OCI-LY1 (cell line): ENCODE measurements around the gene COL11A2.
A peak's percentile ranks its signal among the peaks of the same experiment; 100 is the strongest.

Experiments
- H2AFZ ChIP-seq: fragments of 200-600 bp; sonication (generic), shearing (Covaris generic); 2 replicates; pipeline ENCODE4 v1.6.0; 2014; ENCODE audit warnings: antibody characterized with exemption, mild to moderate bottlenecking, low read length
- H3F3A ChIP-seq: fragments of 200-600 bp; sonication (generic), shearing (Covaris generic); 2 replicates; pipeline ENCODE4 v1.6.0; 2014; ENCODE audit warnings: mild to moderate bottlenecking, antibody characterized with exemption, low read length, moderate library complexity; ENCODE audit not compliant: insufficient read depth
- H3K27ac ChIP-seq: fragments of 200-600 bp; sonication (generic); 2 replicates; pipeline ENCODE4 v1.5.1; 2014; ENCODE audit warnings: low read length, mixed run types, mild to moderate bottlenecking, low read depth; ENCODE audit not compliant: poor library complexity, severe bottlenecking
- H3K27me3 ChIP-seq: fragments of 200-600 bp; sonication (generic); 2 replicates; pipeline ENCODE4 v1.6.0; 2014; ENCODE audit warnings: antibody characterized with exemption, mild to moderate bottlenecking, low read length, moderate library complexity; ENCODE audit not compliant: insufficient read depth
- H3K36me3 ChIP-seq: fragments of 200-600 bp; sonication (generic); 2 replicates; pipeline ENCODE4 v1.6.1; 2014; ENCODE audit warnings: mild to moderate bottlenecking, antibody characterized with exemption, low read length, moderate library complexity, mixed read lengths; ENCODE audit not compliant: insufficient read depth
- H3K4me1 ChIP-seq: fragments of 200-600 bp; sonication (generic); 2 replicates; pipeline ENCODE4 v1.5.1; 2014; ENCODE audit warnings: mild to moderate bottlenecking, low read length, moderate library complexity; ENCODE audit not compliant: insufficient read depth, severe bottlenecking
- H3K4me2 ChIP-seq: fragments of 200-600 bp; sonication (generic), shearing (Covaris generic); 2 replicates; pipeline ENCODE4 v1.6.1; 2014; ENCODE audit warnings: low read length
- H3K4me3 ChIP-seq: fragments of 200-600 bp; sonication (generic); 2 replicates; pipeline ENCODE4 v1.5.1; 2014; ENCODE audit warnings: low read length, low read depth, mild to moderate bottlenecking, mixed read lengths; ENCODE audit not compliant: poor library complexity, severe bottlenecking
- H3K79me2 ChIP-seq: fragments of 200-600 bp; shearing (Covaris generic); 2 replicates; pipeline ENCODE4 v1.6.1; 2016; ENCODE audit warnings: mixed run types, low read length, mixed read lengths; ENCODE audit not compliant: insufficient read depth
- H3K9ac ChIP-seq: fragments of 200-600 bp; sonication (generic), shearing (Covaris generic); 2 replicates; pipeline ENCODE4 v1.6.1; 2014; ENCODE audit warnings: mild to moderate bottlenecking, low read length, mixed read lengths
- H3K9me2 ChIP-seq: fragments of 200-600 bp; sonication (generic), shearing (Covaris generic); 2 replicates; pipeline ENCODE4 v1.6.1; 2014; ENCODE audit warnings: low read depth, mild to moderate bottlenecking, low read length, mixed read lengths
- H3K9me3 ChIP-seq: fragments of 200-600 bp; shearing (Covaris generic); 2 replicates; pipeline ENCODE4 v1.6.1; 2014; ENCODE audit warnings: low read length, mixed read lengths
- H4K20me1 ChIP-seq: fragments of 200-600 bp; sonication (generic), shearing (Covaris generic); 2 replicates; pipeline ENCODE4 v1.6.0; 2016; ENCODE audit warnings: mild to moderate bottlenecking, low read length; ENCODE audit not compliant: insufficient read depth
- EZH2 ChIP-seq: fragments of 200-600 bp; sonication (generic), shearing (Covaris generic); IDR thresholded peaks from 2 replicates; pipeline ENCODE4 v1.8.0; 2017; ENCODE audit warnings: borderline replicate concordance, mixed run types, mild to moderate bottlenecking, antibody characterized with exemption, low read length, moderate library complexity, mixed read lengths
- TF ChIP-seq, protein P1 (sequence below): fragments of 200-600 bp; sonication (generic), shearing (Covaris generic); IDR thresholded peaks from 2 replicates; pipeline ENCODE4 v1.5.1; 2017; ENCODE audit warnings: mild to moderate bottlenecking, antibody characterized with exemption, low read length, moderate library complexity, mixed read lengths

Gene COL11A2

DNA sequence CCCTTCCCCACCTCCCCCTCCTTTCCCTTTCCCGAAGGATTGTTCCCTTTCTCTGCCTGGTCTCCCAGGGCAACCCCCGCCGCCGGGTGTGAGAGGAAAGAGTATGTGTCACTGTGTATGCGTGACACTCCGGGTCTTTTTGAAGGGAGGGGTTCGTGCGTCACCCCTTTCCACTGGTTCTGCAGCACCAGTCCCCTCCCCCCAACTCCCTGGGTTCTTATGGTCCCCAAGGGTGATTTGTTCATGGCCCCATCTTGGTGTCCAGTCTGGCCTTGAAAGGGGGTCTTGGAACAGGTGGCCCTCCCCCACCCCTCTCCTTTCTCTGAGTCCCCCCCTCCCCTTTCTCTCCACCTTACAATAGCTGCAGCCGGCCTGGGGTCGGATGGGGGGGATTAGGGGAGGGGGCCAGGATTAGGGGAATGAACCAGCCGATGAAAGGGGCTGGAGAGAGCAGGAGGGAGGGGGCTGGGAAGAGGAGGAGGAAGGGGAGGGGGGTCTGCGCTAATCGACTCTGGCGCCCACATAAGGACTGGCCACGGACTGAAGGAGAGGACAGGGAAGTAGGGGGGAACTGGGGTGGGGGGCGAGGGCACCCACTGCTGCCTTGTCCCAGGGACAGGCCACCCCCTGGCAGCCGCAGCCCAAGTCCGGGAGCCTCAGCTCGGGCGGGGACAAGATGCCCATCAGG is 14.7 kb upstream of the COL11A2 start:
- Histone ChIP-seq H3K4me3 (peak overlapping the region; percentile 87), H3K9me3 (no peaks in the 10 kb centered on the region), H3K79me2 (no peaks in the 10 kb centered on the region), H3K27ac (no peak overlapping the region), H3K9me2 (no peaks in the 10 kb centered on the region), H2AFZ (no peak overlapping the region), H3F3A (0 out of 2 replicates have a peak, but pooled peaks cover 4% of the 10 kb centered on the region), H3K27me3 (no peaks in the 10 kb centered on the region), H3K36me3 (peaks cover 36% of the 10 kb centered on the region), H3K9ac (peak overlapping the region; percentile 95; the same call in 1 of the 2 replicates), H3K4me1 (peaks cover 36% of the 10 kb centered on the region), H4K20me1 (no peaks in the 10 kb centered on the region), H3K4me2 (peak overlapping the region; percentile 82)
- TF ChIP-seq, protein P1, sequence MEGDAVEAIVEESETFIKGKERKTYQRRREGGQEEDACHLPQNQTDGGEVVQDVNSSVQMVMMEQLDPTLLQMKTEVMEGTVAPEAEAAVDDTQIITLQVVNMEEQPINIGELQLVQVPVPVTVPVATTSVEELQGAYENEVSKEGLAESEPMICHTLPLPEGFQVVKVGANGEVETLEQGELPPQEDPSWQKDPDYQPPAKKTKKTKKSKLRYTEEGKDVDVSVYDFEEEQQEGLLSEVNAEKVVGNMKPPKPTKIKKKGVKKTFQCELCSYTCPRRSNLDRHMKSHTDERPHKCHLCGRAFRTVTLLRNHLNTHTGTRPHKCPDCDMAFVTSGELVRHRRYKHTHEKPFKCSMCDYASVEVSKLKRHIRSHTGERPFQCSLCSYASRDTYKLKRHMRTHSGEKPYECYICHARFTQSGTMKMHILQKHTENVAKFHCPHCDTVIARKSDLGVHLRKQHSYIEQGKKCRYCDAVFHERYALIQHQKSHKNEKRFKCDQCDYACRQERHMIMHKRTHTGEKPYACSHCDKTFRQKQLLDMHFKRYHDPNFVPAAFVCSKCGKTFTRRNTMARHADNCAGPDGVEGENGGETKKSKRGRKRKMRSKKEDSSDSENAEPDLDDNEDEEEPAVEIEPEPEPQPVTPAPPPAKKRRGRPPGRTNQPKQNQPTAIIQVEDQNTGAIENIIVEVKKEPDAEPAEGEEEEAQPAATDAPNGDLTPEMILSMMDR, result no peak
- no peak for TF ChIP-seq EZH2

DNA sequence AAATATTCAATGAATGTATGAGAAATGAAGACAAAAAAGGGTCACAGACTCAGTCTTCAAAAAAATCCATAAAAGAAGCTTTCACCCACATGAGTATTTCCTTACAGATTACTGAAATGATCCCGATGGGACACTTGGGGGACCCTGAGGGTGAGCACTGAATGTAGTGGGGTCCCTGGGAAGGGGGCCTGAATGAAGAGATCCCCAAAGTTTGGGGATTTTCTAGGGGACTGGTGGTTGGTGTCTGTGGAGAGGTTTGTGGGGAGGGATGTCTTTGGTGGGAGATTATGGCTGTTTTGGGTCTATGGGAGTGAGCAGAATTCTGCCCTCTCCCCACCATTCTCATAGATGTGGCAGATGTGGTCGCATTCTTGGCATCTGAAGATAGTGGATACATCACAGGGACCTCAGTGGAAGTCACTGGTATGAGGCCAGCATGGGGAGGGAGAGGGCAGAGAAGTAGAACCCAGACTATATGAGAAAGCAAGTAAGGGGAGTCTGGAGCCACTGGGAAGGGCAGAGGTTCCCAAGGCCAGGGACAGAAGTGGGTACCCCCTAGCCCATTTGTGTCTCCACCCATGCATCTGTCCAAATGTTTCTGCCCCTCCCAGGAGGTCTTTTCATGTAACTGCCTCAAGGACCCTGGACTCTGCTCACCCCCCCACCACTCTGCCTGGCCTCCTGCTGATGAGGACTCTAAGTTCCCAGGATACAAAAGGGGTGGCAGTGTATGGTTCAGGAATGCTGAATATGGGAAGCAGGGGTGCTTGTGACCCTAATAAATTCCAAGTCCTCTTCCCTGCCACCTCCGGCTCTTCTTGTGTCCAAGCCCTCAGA is 14.0 kb upstream of the COL11A2 start:
- Histone ChIP-seq H3K9ac (no peak overlapping the region; the same call in 1 of the 2 replicates), H3K79me2 (no peaks in the 10 kb centered on the region), H3K27me3 (no peaks in the 10 kb centered on the region), H3K4me2 (no peak overlapping the region), H2AFZ (no peak overlapping the region), H3K27ac (no peak overlapping the region), H3F3A (0 out of 2 replicates have a peak, but pooled peaks cover 4% of the 10 kb centered on the region), H3K36me3 (peaks cover 38% of the 10 kb centered on the region; the same call in 1 of the 2 replicates), H3K9me2 (no peaks in the 10 kb centered on the region), H3K4me1 (peaks cover 44% of the 10 kb centered on the region), H3K9me3 (no peaks in the 10 kb centered on the region), H4K20me1 (no peaks in the 10 kb centered on the region), H3K4me3 (no peak overlapping the region)
- no peak for TF ChIP-seq EZH2
- TF ChIP-seq, protein P1, result no peak

DNA sequence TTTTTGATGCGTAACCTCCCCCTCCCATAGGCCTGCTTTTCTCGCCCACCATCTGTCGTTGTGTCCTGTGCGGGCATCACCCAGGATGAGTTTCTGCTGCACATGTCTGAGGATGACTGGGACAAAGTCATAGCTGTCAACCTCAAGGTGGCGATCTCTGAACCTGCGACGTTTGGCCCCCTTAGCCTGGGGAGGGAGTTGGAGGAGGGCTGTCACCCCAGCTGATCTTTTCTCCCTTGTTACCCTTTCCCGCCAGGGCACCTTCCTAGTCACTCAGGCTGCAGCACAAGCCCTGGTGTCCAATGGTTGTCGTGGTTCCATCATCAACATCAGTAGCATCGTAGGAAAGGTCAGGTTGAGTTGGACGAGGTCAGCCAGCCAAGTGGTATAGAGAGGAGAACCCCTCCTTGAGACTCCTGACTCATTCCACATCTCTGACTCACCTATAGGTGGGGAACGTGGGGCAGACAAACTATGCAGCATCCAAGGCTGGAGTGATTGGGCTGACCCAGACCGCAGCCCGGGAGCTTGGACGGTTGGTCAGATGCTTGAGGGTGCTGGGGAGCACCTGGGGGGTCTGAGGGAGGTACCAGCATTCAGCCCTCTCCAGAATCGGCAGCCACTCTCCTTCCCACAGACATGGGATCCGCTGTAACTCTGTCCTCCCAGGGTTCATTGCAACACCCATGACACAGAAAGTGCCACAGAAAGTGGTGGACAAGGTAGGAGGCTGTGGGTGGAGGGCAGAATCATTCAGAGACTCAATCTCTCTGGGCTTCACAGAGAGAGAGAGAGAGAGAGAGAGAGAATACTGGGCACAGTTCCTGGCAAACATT is 13.1 kb upstream of the COL11A2 start:
- Histone ChIP-seq H3K9me2 (no peaks in the 10 kb centered on the region), H3K36me3 (peaks cover 33% of the 10 kb centered on the region; the same call in 1 of the 2 replicates), H3K9ac (peak overlapping the region; percentile 86), H3K27ac (no peak overlapping the region), H3K79me2 (no peaks in the 10 kb centered on the region), H3F3A (0 out of 2 replicates have a peak, but pooled peaks cover 4% of the 10 kb centered on the region), H3K4me2 (peak overlapping the region; percentile 86), H3K27me3 (no peaks in the 10 kb centered on the region), H2AFZ (no peak overlapping the region), H3K4me1 (peaks cover 46% of the 10 kb centered on the region), H3K9me3 (no peaks in the 10 kb centered on the region), H3K4me3 (peak overlapping the region; percentile 90), H4K20me1 (no peaks in the 10 kb centered on the region)
- TF ChIP-seq EZH2, result no peak
- TF ChIP-seq, protein P1, result peak; percentile 42; the same call in 1 of the 2 replicates
